Measurements from ENCODE around the gene ATE1.

ATE1 gene

GRCh38 chr10:121816197-121816596 lies 111.6 kb downstream of the ATE1 start:
- Histone ChIP-seq H3K4me1 (ENCODE audit: insufficient read depth, low read length) (no peaks in the 10 kb centered on the region), H4K20me1 (ENCODE audit: insufficient read depth, low read length) (no peaks in the 10 kb centered on the region), H3K36me3 (ENCODE audit: insufficient read depth, low read length) (peaks cover 8% of the 10 kb centered on the region; the same call in 1 of the 2 replicates), H3K27ac (ENCODE audit: low read length) (no peak overlapping the region), H3K4me3 (ENCODE audit: low read depth in 1 of 2, low read length in 2 of 2) (no peak overlapping the region), H2AFZ (ENCODE audit: low read depth, low read length) (no peak overlapping the region), H3K79me2 (ENCODE audit: insufficient read depth, low read length) (no peaks in the 10 kb centered on the region), H3K9ac (ENCODE audit: low read depth, low read length) (no peak overlapping the region), H3K27me3 (ENCODE audit: insufficient read depth, low read length, poor library complexity) (no peaks in the 10 kb centered on the region), H3K9me3 (ENCODE audit: insufficient read depth, low read length, severe bottlenecking) (no peaks in the 10 kb centered on the region), H3K4me2 (ENCODE audit: insufficient read depth, low read length) (no peak overlapping the region)
- ATAC-seq (ENCODE audit: insufficient read depth, low read depth) (no peak), DNase-seq (no peak)
- TF ChIP-seq EZH2 (IDR thresholded peaks at IDR 0.05; ENCODE audit: borderline replicate concordance, low read depth, low read length, severe bottlenecking) (no peak), CTCF (IDR thresholded peaks at IDR 0.05; ENCODE audit: borderline replicate concordance, extremely low read depth, low read length, poor library complexity, severe bottlenecking) (no peak)

- no peak for DNase-seq
- Histone ChIP-seq H3K9ac (ENCODE audit: low read depth, low read length) (no peak overlapping the region), H3K36me3 (ENCODE audit: insufficient read depth, low read length) (peaks cover 8% of the 10 kb centered on the region; the same call in 1 of the 2 replicates), H3K27ac (ENCODE audit: low read length) (no peak overlapping the region), H3K4me3 (ENCODE audit: low read depth in 1 of 2, low read length in 2 of 2) (no peak overlapping the region), H3K4me2 (ENCODE audit: insufficient read depth, low read length) (no peak overlapping the region), H2AFZ (ENCODE audit: low read depth, low read length) (no peak overlapping the region), H3K4me1 (ENCODE audit: insufficient read depth, low read length) (no peaks in the 10 kb centered on the region), H3K79me2 (ENCODE audit: insufficient read depth, low read length) (no peaks in the 10 kb centered on the region), H3K27me3 (ENCODE audit: insufficient read depth, low read length, poor library complexity) (no peaks in the 10 kb centered on the region), H3K9me3 (ENCODE audit: insufficient read depth, low read length, severe bottlenecking) (no peaks in the 10 kb centered on the region), H4K20me1 (ENCODE audit: insufficient read depth, low read length) (no peaks in the 10 kb centered on the region)
- no peak for ATAC-seq (ENCODE audit: insufficient read depth, low read depth)
- no peak for TF ChIP-seq EZH2 (IDR thresholded peaks at IDR 0.05; ENCODE audit: borderline replicate concordance, low read depth, low read length, severe bottlenecking)
- no peak for TF ChIP-seq CTCF (IDR thresholded peaks at IDR 0.05; ENCODE audit: borderline replicate concordance, extremely low read depth, low read length, poor library complexity, severe bottlenecking)
Observed at GRCh38 chr10:121813857-121814256, 114.0 kb downstream of the ATE1 start.

- Histone ChIP-seq H3K27ac (ENCODE audit: low read length) (no peak overlapping the region), H3K4me1 (ENCODE audit: insufficient read depth, low read length) (no peaks in the 10 kb centered on the region), H3K9ac (ENCODE audit: low read depth, low read length) (no peak overlapping the region), H3K36me3 (ENCODE audit: insufficient read depth, low read length) (peaks cover 8% of the 10 kb centered on the region; the same call in 1 of the 2 replicates), H3K4me2 (ENCODE audit: insufficient read depth, low read length) (no peak overlapping the region), H4K20me1 (ENCODE audit: insufficient read depth, low read length) (no peaks in the 10 kb centered on the region), H3K9me3 (ENCODE audit: insufficient read depth, low read length, severe bottlenecking) (no peaks in the 10 kb centered on the region), H3K79me2 (ENCODE audit: insufficient read depth, low read length) (no peaks in the 10 kb centered on the region), H2AFZ (ENCODE audit: low read depth, low read length) (no peak overlapping the region), H3K4me3 (ENCODE audit: low read depth in 1 of 2, low read length in 2 of 2) (no peak overlapping the region), H3K27me3 (ENCODE audit: insufficient read depth, low read length, poor library complexity) (no peaks in the 10 kb centered on the region)
- ATAC-seq (ENCODE audit: insufficient read depth, low read depth) (no peak), DNase-seq (no peak)
- TF ChIP-seq CTCF (IDR thresholded peaks at IDR 0.05; ENCODE audit: borderline replicate concordance, extremely low read depth, low read length, poor library complexity, severe bottlenecking) (no peak), EZH2 (IDR thresholded peaks at IDR 0.05; ENCODE audit: borderline replicate concordance, low read depth, low read length, severe bottlenecking) (no peak)
Observed at GRCh38 chr10:121813211-121813815, 114.5 kb downstream of the ATE1 start.
